ENCODE results near the gene MROH7.

MROH7 gene

GRCh38 chr1:54604572-54605370 lies 36.8 kb upstream of the MROH7 start:
- no peak overlapping the region for H3K18ac ChIP-seq (ENCODE audit: low read length)
- H2BK5ac ChIP-seq (ENCODE audit: low read depth, low read length, poor library complexity), result no peak overlapping the region
- peaks cover 2% of the 10 kb centered on the region for H3K79me1 ChIP-seq (ENCODE audit: low read length)
- no peaks in the 10 kb centered on the region for H3K27me3 ChIP-seq (ENCODE audit: insufficient read depth, low read length)
- H3K4me2 ChIP-seq (ENCODE audit: low read length), result no peak overlapping the region
- no peak overlapping the region for H4K8ac ChIP-seq (ENCODE audit: low read depth, low read length)
- H3K27ac ChIP-seq (ENCODE audit: low read depth, low read length), result no peak overlapping the region
- H3K14ac ChIP-seq (ENCODE audit: low read length), result no peak overlapping the region
- H4K91ac ChIP-seq (ENCODE audit: low read depth, low read length), result no peak overlapping the region
- H2AFZ ChIP-seq (ENCODE audit: insufficient read depth, low read length, poor library complexity), result no peak overlapping the region
- H3K4me3 ChIP-seq (ENCODE audit: low read depth, low read length), result no peak overlapping the region
- no peak overlapping the region for H2BK120ac ChIP-seq (ENCODE audit: insufficient read depth, low read length, poor library complexity)
- peaks cover 3 to 4% of the 10 kb centered on the region in 2 experiments for H3K4me1 ChIP-seq (ENCODE audit: control insufficient read depth in 1 of 2, insufficient read depth in 2 of 2, low read length in 2 of 2)
- H3K79me2 ChIP-seq (ENCODE audit: control insufficient read depth, insufficient read depth, low read length, poor library complexity), result no peaks in the 10 kb centered on the region
- no peak overlapping the region for H2BK12ac ChIP-seq (ENCODE audit: low read length)
- no peak overlapping the region for H3K9ac ChIP-seq (ENCODE audit: low read length)
- H2AK5ac ChIP-seq (ENCODE audit: low read length), result no peak overlapping the region
- H3K36me3 ChIP-seq (ENCODE audit: control insufficient read depth in 1 of 2, insufficient read depth in 2 of 2, low read length in 2 of 2), result no peaks in the 10 kb centered on the region
- no peak overlapping the region for H3K4ac ChIP-seq (ENCODE audit: low read depth, low read length)
- no peak for DNase-seq
- no peak overlapping the region for H4K12ac ChIP-seq (ENCODE audit: low read depth, low read length)
- H3K9me3 ChIP-seq (ENCODE audit: insufficient read depth, low read depth, low read length), result peaks cover 2% of the 10 kb centered on the region
- no CpG with 5 or more reads among the region's 13 CpGs for WGBS (ENCODE audit: extremely low coverage, insufficient coverage, insufficient read length)
- no peak overlapping the region for H3K23ac ChIP-seq (ENCODE audit: low read length)

DNA sequence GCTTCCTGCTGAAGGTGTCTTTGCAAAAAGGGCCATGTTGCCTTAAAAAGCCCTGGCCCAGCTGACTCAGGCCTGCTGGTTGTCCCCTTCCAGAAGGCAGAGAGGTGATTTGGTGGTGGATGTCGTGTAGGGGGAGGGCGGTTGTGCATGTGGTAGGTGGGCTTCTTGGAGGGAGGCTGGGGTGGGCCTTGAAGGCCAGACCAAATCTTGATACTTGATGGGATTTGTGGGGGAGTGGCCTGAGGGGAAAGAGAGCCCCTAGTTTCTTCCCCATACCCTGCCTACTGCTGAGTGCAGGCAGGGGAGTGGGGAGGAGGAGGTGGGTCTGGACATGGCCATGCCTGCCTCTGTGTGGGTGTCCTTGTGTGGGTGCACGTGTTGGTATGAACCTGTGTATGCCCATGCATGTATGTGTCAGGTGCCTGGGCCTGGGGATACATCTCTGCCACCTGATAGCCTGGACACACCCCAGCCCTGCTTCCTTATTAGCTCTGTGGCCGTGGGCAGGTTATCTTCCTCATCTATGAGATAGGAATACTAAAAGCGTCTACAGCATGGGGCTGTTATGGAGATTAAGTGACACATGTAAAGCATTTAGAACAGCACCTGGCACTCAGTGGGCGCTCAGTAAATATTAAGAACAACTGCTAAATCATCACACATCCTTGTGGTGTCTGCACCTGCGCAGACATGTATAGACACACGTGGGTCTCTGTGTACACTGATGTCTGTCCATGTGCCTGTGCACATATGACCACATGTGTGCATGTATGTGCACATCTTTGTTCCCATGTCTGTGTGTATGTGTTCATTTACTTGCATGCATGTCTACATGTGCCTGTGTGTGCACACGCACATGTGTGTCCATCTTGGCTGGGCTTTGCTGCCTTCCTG lies 35.2 kb upstream of the MROH7 start:
- Histone ChIP-seq H3K79me2 (ENCODE audit: control insufficient read depth, insufficient read depth, low read length, poor library complexity) (peaks cover 2% of the 10 kb centered on the region), H3K4me1 (ENCODE audit: control insufficient read depth in 1 of 2, insufficient read depth in 2 of 2, low read length in 2 of 2) (peaks cover 11 to 12% of the 10 kb centered on the region in 2 experiments), H4K12ac (ENCODE audit: low read depth, low read length) (no peak overlapping the region), H3K9me3 (ENCODE audit: insufficient read depth, low read depth, low read length) (peaks cover 2% of the 10 kb centered on the region), H4K8ac (ENCODE audit: low read depth, low read length) (no peak overlapping the region), H2AK5ac (ENCODE audit: low read length) (no peak overlapping the region), H3K27ac (ENCODE audit: low read depth, low read length) (no peak overlapping the region), H2BK120ac (ENCODE audit: insufficient read depth, low read length, poor library complexity) (no peak overlapping the region), H3K18ac (ENCODE audit: low read length) (no peak overlapping the region), H3K4me3 (ENCODE audit: low read depth, low read length) (no peak overlapping the region), H2BK5ac (ENCODE audit: low read depth, low read length, poor library complexity) (no peak overlapping the region), H2AFZ (ENCODE audit: insufficient read depth, low read length, poor library complexity) (no peak overlapping the region), H4K91ac (ENCODE audit: low read depth, low read length) (no peak overlapping the region), H3K14ac (ENCODE audit: low read length) (no peak overlapping the region), H3K4me2 (ENCODE audit: low read length) (no peak overlapping the region), H3K27me3 (ENCODE audit: insufficient read depth, low read length) (no peaks in the 10 kb centered on the region), H3K4ac (ENCODE audit: low read depth, low read length) (no peak overlapping the region), H3K9ac (ENCODE audit: low read length) (no peak overlapping the region), H3K79me1 (ENCODE audit: low read length) (peaks cover 2% of the 10 kb centered on the region), H3K36me3 (ENCODE audit: control insufficient read depth in 1 of 2, insufficient read depth in 2 of 2, low read length in 2 of 2) (no peaks in the 10 kb centered on the region), H3K23ac (ENCODE audit: low read length) (no peak overlapping the region), H2BK12ac (ENCODE audit: low read length) (no peak overlapping the region)
- no CpG with 5 or more reads among the region's 9 CpGs for WGBS (ENCODE audit: extremely low coverage, insufficient coverage, insufficient read length)
- DNase-seq, result no peak

GRCh38 chr1:54606990-54607325 lies 34.6 kb upstream of the MROH7 start:
- Histone ChIP-seq H3K14ac (ENCODE audit: low read length) (no peak overlapping the region), H4K91ac (ENCODE audit: low read depth, low read length) (no peak overlapping the region), H3K4me3 (ENCODE audit: low read depth, low read length) (no peak overlapping the region), H3K9me3 (ENCODE audit: insufficient read depth, low read depth, low read length) (peaks cover 2% of the 10 kb centered on the region), H3K79me2 (ENCODE audit: control insufficient read depth, insufficient read depth, low read length, poor library complexity) (peaks cover 2% of the 10 kb centered on the region), H4K12ac (ENCODE audit: low read depth, low read length) (no peak overlapping the region), H3K23ac (ENCODE audit: low read length) (no peak overlapping the region), H2AK5ac (ENCODE audit: low read length) (no peak overlapping the region), H3K27ac (ENCODE audit: low read depth, low read length) (no peak overlapping the region), H2AFZ (ENCODE audit: insufficient read depth, low read length, poor library complexity) (no peak overlapping the region), H3K9ac (ENCODE audit: low read length) (no peak overlapping the region), H3K4me2 (ENCODE audit: low read length) (no peak overlapping the region), H2BK5ac (ENCODE audit: low read depth, low read length, poor library complexity) (no peak overlapping the region), H2BK12ac (ENCODE audit: low read length) (no peak overlapping the region), H2BK120ac (ENCODE audit: insufficient read depth, low read length, poor library complexity) (no peak overlapping the region), H3K79me1 (ENCODE audit: low read length) (peaks cover 2% of the 10 kb centered on the region), H4K8ac (ENCODE audit: low read depth, low read length) (no peak overlapping the region), H3K36me3 (ENCODE audit: control insufficient read depth in 1 of 2, insufficient read depth in 2 of 2, low read length in 2 of 2) (no peaks in the 10 kb centered on the region), H3K4me1 (ENCODE audit: control insufficient read depth in 1 of 2, insufficient read depth in 2 of 2, low read length in 2 of 2) (peaks cover 12 to 15% of the 10 kb centered on the region in 2 experiments), H3K4ac (ENCODE audit: low read depth, low read length) (no peak overlapping the region), H3K27me3 (ENCODE audit: insufficient read depth, low read length) (no peaks in the 10 kb centered on the region), H3K18ac (ENCODE audit: low read length) (no peak overlapping the region)
- WGBS (ENCODE audit: extremely low coverage, insufficient coverage, insufficient read length), result no CpG with 5 or more reads among the region's 13 CpGs
- DNase-seq, result no peak

DNA sequence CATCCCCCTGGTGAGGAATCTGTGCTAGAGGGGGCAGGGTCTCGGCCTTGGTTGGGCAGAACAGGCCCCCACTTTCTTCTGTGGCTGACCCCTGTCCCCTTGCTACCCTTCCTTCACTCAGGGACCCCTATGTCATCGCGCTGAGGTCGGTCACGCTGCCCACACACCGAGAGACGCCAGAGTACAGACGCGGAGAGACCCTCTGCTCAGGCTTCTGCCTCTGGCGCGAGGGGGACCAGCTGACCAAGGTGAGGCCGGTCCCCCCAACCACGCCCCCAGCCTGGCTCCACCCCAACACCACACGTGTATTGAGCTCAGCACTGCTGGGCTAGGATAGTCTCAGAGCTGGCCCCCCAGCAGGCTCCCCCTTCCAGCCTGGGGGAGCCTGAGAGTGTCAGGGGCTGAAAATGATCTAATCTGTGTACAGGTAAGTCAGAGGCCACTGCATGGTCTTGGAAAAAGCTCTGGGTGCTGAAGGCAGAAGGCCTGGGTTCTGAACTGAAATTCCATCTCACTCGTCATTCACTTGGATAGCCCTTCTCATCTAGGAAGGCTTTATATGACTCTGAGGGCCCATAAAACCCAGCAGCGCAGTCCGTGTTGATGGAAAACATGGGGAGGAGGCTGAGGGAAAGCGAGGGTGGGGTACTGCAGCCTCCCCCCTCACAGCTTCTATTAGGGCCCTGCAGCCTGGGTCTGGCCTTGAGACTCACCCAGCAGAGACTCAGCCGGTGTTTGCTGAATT lies 33.6 kb upstream of the MROH7 start:
- Histone ChIP-seq H3K4me3 (ENCODE audit: low read depth, low read length) (no peak overlapping the region), H3K4me1 (ENCODE audit: control insufficient read depth in 1 of 2, insufficient read depth in 2 of 2, low read length in 2 of 2) (peaks cover 12 to 15% of the 10 kb centered on the region in 2 experiments), H3K27ac (ENCODE audit: low read depth, low read length) (no peak overlapping the region), H3K23ac (ENCODE audit: low read length) (no peak overlapping the region), H3K9me3 (ENCODE audit: insufficient read depth, low read depth, low read length) (peaks cover 2% of the 10 kb centered on the region), H2BK120ac (ENCODE audit: insufficient read depth, low read length, poor library complexity) (no peak overlapping the region), H3K79me2 (ENCODE audit: control insufficient read depth, insufficient read depth, low read length, poor library complexity) (peaks cover 2% of the 10 kb centered on the region), H3K18ac (ENCODE audit: low read length) (no peak overlapping the region), H3K9ac (ENCODE audit: low read length) (no peak overlapping the region), H3K36me3 (ENCODE audit: control insufficient read depth in 1 of 2, insufficient read depth in 2 of 2, low read length in 2 of 2) (no peaks in the 10 kb centered on the region), H4K12ac (ENCODE audit: low read depth, low read length) (no peak overlapping the region), H2BK5ac (ENCODE audit: low read depth, low read length, poor library complexity) (no peak overlapping the region), H2AK5ac (ENCODE audit: low read length) (no peak overlapping the region), H3K27me3 (ENCODE audit: insufficient read depth, low read length) (no peaks in the 10 kb centered on the region), H2AFZ (ENCODE audit: insufficient read depth, low read length, poor library complexity) (no peak overlapping the region), H4K8ac (ENCODE audit: low read depth, low read length) (no peak overlapping the region), H3K4me2 (ENCODE audit: low read length) (no peak overlapping the region), H3K4ac (ENCODE audit: low read depth, low read length) (no peak overlapping the region), H3K79me1 (ENCODE audit: low read length) (peaks cover 2% of the 10 kb centered on the region), H4K91ac (ENCODE audit: low read depth, low read length) (no peak overlapping the region), H2BK12ac (ENCODE audit: low read length) (no peak overlapping the region), H3K14ac (ENCODE audit: low read length) (no peak overlapping the region)
- WGBS (ENCODE audit: extremely low coverage, insufficient coverage, insufficient read length), result no CpG with 5 or more reads among the region's 19 CpGs
- no peak for DNase-seq

Measured in trophoblast cell (in vitro differentiated cells and primary cell).